DND-41 (cell line): ENCODE data around the gene EPS8L1.
A peak's percentile ranks its signal among the peaks of the same experiment; 100 is the strongest.

Experiments
- ATAC-seq: fragments of 200-7000 bp; cut with Tn5 transposase; 3 replicates; pipeline ENCODE4 v1.9.1; 2021; ENCODE audit warnings: low read depth; ENCODE audit not compliant: insufficient read depth
- DNase-seq: peaks from one replicate; pipeline ENCODE4 v3.0.0-alpha.2; 2020
- H2AFZ ChIP-seq: 2 replicates; pipeline ENCODE4 v1.6.0; 2012; ENCODE audit warnings: low read depth, low read length
- H3K27ac ChIP-seq: 2 replicates; pipeline ENCODE4 v1.5.1; 2012; ENCODE audit warnings: low read length, inconsistent platforms
- H3K27me3 ChIP-seq: fragments of 200-600 bp; sonication (generic); 2 replicates; pipeline ENCODE4 v1.6.0; 2012; ENCODE audit warnings: low read length, mild to moderate bottlenecking, inconsistent platforms; ENCODE audit not compliant: insufficient read depth, poor library complexity
- H3K36me3 ChIP-seq: 2 replicates; pipeline ENCODE4 v1.5.1; 2012; ENCODE audit warnings: low read length, inconsistent platforms; ENCODE audit not compliant: insufficient read depth
- H3K4me1 ChIP-seq: 2 replicates; pipeline ENCODE4 v1.5.1; 2012; ENCODE audit warnings: mild to moderate bottlenecking, low read length; ENCODE audit not compliant: insufficient read depth
- H3K4me2 ChIP-seq: 2 replicates; pipeline ENCODE4 v1.6.0; 2012; ENCODE audit warnings: mild to moderate bottlenecking, moderate library complexity, low read length, inconsistent platforms; ENCODE audit not compliant: insufficient read depth
- H3K4me3 ChIP-seq, 2 experiments: fragments of 200-600 bp in 1 of 2; shearing (Covaris generic) in 1 of 2; 2 replicates each; pipeline ENCODE4 v1.5.1; 2012 to 2016; ENCODE audit warnings: inconsistent platforms in 2 of 2, low read length in 2 of 2, mild to moderate bottlenecking in 2 of 2, low read depth in 1 of 2, moderate library complexity in 1 of 2
- H3K79me2 ChIP-seq: 2 replicates; pipeline ENCODE4 v1.6.0; 2012; ENCODE audit warnings: low read length, inconsistent platforms; ENCODE audit not compliant: insufficient read depth
- H3K9ac ChIP-seq: 2 replicates; pipeline ENCODE4 v1.6.0; 2012; ENCODE audit warnings: low read depth, mild to moderate bottlenecking, inconsistent platforms, low read length, moderate library complexity
- H3K9me3 ChIP-seq: 2 replicates; pipeline ENCODE4 v1.5.1; 2012; ENCODE audit warnings: low read length, moderate library complexity, mild to moderate bottlenecking, inconsistent platforms; ENCODE audit not compliant: insufficient read depth, severe bottlenecking
- H4K20me1 ChIP-seq: 2 replicates; pipeline ENCODE4 v1.6.0; 2012; ENCODE audit warnings: low read length; ENCODE audit not compliant: insufficient read depth
- EZH2 ChIP-seq: IDR thresholded peaks from 3 replicates; pipeline ENCODE4 v1.6.1; 2012; ENCODE audit warnings: borderline replicate concordance, low read depth, mild to moderate bottlenecking, moderate library complexity, low read length, inconsistent platforms; ENCODE audit not compliant: severe bottlenecking
- TF ChIP-seq, protein P1 (sequence below): IDR thresholded peaks from 2 replicates; pipeline ENCODE4 v1.5.1; 2012; ENCODE audit warnings: borderline replicate concordance, low read length, moderate library complexity, mild to moderate bottlenecking; ENCODE audit not compliant: poor library complexity, severe bottlenecking; ENCODE audit errors: extremely low read depth

Gene EPS8L1

DNA sequence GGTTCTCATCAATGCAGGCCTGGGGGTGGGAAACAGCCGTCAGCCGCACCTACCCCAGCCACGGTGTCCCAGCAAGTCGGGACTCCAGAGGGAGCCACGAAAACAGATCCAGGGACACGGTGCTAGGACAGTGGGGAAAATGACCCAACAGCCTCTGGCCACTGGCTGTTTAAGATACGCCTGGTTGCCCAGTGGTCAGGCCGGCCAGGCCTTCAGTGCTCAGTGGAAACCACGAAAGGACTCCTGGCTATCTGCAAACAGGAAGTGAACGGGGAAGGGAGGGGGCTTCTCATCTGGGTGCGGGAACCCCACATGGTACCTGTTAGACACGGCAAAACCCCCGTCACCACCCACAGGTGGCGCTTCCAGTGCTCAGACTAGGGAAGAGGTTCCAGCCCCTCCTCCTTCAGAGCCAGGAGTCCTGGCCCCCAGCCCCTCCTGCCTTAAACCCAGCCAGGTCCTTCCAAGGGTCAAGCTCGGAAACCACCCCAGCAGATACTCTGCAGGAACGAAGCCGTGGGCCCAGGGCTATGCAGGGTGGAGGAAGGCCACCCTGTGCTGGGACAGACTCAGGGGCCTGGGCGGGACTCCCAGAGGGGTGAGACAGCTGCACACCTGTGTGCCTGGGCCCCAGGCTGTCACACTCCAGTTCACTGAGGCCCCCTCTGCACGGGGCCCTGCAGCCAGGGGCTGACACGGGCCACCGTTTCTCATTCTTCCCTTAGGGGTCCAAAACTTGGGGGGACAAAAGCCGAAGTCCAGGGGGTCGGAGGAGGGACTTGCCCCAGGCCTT lies 37.3 kb downstream of the EPS8L1 start:
- no peaks in the 10 kb centered on the region for H3K27me3 ChIP-seq
- H3K27ac ChIP-seq, result no peak overlapping the region
- ATAC-seq, result no peak
- no peak overlapping the region for H3K9ac ChIP-seq
- H3K4me3 ChIP-seq, result no peak overlapping the region
- H3K79me2 ChIP-seq, result peaks cover 80% of the 10 kb centered on the region
- DNase-seq, result no peak
- no peak overlapping the region for H2AFZ ChIP-seq
- TF ChIP-seq, protein P1, sequence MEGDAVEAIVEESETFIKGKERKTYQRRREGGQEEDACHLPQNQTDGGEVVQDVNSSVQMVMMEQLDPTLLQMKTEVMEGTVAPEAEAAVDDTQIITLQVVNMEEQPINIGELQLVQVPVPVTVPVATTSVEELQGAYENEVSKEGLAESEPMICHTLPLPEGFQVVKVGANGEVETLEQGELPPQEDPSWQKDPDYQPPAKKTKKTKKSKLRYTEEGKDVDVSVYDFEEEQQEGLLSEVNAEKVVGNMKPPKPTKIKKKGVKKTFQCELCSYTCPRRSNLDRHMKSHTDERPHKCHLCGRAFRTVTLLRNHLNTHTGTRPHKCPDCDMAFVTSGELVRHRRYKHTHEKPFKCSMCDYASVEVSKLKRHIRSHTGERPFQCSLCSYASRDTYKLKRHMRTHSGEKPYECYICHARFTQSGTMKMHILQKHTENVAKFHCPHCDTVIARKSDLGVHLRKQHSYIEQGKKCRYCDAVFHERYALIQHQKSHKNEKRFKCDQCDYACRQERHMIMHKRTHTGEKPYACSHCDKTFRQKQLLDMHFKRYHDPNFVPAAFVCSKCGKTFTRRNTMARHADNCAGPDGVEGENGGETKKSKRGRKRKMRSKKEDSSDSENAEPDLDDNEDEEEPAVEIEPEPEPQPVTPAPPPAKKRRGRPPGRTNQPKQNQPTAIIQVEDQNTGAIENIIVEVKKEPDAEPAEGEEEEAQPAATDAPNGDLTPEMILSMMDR, result peak; percentile 11
- TF ChIP-seq EZH2, result no peak
- no peak overlapping the region for H3K4me2 ChIP-seq
- H3K36me3 ChIP-seq, result peaks cover 42% of the 10 kb centered on the region
- H3K4me1 ChIP-seq, result peaks cover 24% of the 10 kb centered on the region
- peaks cover 76% of the 10 kb centered on the region for H4K20me1 ChIP-seq
- H3K9me3 ChIP-seq, result no peaks in the 10 kb centered on the region

DNA sequence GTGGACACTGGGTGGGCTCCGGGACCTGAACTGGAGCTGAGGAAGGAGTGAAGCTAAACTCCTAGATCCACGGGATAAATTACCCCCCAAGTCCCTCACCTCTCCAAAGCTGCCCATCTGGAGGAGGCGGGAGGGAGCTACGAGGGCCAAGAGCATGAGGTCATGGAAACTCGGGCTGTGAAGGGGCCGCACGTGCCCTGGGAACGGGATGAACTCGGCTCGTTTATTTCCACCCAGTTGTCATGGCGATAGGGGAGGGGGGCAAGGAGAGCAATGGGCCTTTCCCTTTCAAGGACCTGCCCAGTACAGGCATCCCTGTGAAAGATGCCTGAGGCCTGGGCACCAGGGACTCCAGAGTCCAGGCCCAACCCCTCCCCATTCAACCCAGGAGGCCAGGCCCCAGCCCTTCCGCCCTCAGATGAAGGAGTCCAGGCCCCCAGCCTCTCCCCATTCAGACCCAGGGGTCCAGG lies 37.9 kb downstream of the EPS8L1 start:
- Histone ChIP-seq H4K20me1 (peaks cover 74% of the 10 kb centered on the region), H3K79me2 (peaks cover 83% of the 10 kb centered on the region), H3K27me3 (no peaks in the 10 kb centered on the region), H3K4me2 (peak overlapping the region; percentile 75; the same call in 1 of the 2 replicates), H3K4me3 (no peak overlapping the region), H3K4me1 (peaks cover 30% of the 10 kb centered on the region), H3K9ac (no peak overlapping the region), H3K27ac (no peak overlapping the region), H3K9me3 (no peaks in the 10 kb centered on the region), H3K36me3 (peaks cover 42% of the 10 kb centered on the region), H2AFZ (no peak overlapping the region)
- DNase-seq (no peak), ATAC-seq (no peak)
- TF ChIP-seq EZH2, result no peak
- TF ChIP-seq, protein P1, result no peak

DNA sequence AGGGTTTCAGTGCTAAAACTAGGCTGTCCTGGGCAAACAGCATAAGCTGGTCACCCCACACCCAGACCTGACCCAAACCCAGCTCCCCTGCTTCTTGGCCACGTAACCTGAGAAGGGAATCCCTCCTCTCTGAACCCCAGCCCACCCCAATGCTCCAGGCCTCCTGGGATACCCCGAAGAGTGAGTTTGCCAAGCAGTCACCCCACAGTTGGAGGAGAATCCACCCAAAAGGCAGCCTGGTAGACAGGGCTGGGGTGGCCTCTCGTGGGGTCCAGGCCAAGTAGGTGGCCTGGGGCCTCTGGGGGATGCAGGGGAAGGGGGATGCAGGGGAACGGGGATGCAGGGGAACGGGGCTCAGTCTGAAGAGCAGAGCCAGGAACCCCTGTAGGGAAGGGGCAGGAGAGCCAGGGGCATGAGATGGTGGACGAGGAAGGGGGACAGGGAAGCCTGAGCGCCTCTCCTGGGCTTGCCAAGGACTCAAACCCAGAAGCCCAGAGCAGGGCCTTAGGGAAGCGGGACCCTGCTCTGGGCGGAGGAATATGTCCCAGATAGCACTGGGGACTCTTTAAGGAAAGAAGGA lies 39.0 kb downstream of the EPS8L1 start:
- ATAC-seq (no peak), DNase-seq (no peak)
- Histone ChIP-seq H3K27me3 (no peaks in the 10 kb centered on the region), H3K9ac (peak overlapping the region; percentile 66; the same call in 1 of the 2 replicates), H3K36me3 (peaks cover 33% of the 10 kb centered on the region), H3K4me1 (peaks cover 33% of the 10 kb centered on the region), H3K4me2 (peak overlapping the region; percentile 75), H3K4me3 (peak overlapping the region in 1 of 2 experiments; percentile 65; a peak in 2 of 4 replicates), H3K27ac (no peak overlapping the region; the same call in 1 of the 2 replicates), H3K79me2 (peaks cover 78% of the 10 kb centered on the region), H3K9me3 (no peaks in the 10 kb centered on the region), H2AFZ (no peak overlapping the region), H4K20me1 (peaks cover 64% of the 10 kb centered on the region)
- TF ChIP-seq, protein P1, result no peak
- TF ChIP-seq EZH2, result no peak
